ENCODE measurements around the gene DOLPP1.

Gene DOLPP1

DNA sequence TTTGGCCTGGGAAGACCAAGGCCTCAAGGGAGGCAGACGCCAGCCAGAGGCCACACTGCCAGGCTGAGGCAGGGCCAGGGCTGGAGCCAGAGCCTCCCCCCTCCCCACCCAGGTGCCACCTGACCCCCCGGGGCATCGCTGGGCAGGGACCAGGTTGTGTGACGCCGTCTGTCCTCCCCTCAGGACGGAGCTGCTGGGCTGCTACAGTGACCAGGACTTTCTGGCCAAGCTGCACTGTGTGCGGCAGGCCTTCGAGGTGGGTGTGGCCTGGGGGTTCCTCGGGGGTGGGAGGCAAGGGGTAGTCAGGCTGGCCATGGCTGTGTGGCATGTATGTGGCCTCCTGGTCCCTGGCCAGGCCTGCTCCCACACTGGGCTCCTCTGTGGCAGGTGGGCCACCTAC, 17.9 kb upstream of the DOLPP1 start:
- FAIRE-seq = no peak
- DNase-seq (ENCODE audit: low spot score) = no peak

DNA sequence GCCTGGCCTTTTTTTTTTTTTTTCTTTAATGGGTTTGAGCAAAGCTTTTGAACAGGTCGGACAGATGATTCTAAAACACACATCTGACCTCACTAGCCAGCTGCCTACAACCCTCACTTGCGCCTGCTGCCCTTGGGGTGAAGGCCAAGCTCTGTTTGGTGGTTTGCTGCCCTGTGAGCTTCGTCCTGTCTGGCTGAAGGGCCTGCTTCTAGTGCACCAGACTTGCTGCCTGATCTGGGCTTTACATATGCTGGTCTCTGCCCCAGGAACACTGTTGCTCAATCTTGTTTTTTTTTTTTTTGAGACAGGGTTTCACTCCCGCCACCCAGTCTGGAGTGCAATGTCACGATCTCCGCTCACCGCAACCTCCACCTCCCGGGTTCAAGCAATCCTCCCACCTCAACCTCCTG, 16.4 kb upstream of the DOLPP1 start:
- FAIRE-seq (no peak), DNase-seq (ENCODE audit: low spot score) (no peak)

DNA sequence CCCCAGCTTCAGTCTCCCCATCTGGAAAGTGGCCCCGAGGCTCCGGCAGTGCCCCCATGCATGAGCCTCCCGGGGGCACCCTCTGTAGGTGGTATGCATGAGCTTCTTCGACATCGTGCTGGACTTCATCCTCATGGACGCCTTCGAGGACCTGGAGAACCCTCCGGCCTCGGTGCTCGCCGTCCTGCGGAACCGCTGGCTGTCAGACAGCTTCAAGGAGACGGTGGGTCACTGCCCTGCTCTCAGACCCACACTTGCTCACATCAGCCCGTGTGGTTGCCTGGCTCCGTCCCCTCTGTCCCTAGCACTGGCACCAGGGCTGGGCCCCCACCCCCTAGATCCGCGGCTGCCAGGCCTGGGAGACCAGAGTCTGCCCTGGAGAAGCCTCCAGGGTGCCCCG, 12.8 kb upstream of the DOLPP1 start:
- DNase-seq (ENCODE audit: low spot score) (no peak), FAIRE-seq (no peak)

- FAIRE-seq = no peak
- DNase-seq (ENCODE audit: low spot score) = no peak
These were observed 11.7 kb upstream of the DOLPP1 start for GRCh38 chr9:129068990-129069861.

DNA sequence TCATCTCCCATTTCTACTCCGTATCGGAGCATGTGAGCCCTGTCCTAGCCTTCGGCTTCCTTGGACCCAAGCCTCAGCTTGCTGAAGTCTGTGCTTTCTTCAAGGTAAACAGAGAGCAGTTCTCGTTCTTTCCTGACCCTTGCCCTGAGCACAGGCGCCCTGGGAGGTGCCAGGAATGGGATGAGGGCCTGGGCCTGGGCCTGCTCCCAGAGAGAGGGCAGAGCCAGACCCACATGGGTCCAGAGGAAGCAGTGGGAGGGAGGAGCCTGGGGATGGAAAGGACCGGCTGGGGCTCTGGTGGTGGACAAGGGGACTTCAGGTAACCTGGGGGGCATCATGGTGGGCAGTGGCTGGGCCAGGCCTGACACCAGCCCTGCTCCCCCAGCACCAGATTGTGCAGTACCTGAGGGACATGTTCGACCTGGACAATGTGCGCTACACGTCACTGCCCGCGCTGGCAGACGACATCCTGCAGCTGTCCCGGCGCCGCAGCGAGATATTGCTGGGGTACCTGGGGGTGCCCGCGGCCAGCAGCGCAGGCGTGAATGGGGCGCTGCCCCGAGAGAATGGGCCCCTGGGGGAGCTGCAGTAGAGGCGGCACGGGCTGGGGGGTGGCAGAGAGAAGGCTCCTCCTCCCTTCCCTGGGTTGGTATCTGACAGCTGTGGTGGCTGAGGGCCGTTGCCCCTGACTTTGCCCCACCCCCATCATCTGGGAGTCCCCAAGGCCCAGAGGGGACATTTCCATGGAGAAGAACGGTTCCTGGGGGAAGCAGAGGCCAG, 10.9 kb upstream of the DOLPP1 start:
- DNase-seq (ENCODE audit: low spot score) (no peak), FAIRE-seq (no peak)

DNA sequence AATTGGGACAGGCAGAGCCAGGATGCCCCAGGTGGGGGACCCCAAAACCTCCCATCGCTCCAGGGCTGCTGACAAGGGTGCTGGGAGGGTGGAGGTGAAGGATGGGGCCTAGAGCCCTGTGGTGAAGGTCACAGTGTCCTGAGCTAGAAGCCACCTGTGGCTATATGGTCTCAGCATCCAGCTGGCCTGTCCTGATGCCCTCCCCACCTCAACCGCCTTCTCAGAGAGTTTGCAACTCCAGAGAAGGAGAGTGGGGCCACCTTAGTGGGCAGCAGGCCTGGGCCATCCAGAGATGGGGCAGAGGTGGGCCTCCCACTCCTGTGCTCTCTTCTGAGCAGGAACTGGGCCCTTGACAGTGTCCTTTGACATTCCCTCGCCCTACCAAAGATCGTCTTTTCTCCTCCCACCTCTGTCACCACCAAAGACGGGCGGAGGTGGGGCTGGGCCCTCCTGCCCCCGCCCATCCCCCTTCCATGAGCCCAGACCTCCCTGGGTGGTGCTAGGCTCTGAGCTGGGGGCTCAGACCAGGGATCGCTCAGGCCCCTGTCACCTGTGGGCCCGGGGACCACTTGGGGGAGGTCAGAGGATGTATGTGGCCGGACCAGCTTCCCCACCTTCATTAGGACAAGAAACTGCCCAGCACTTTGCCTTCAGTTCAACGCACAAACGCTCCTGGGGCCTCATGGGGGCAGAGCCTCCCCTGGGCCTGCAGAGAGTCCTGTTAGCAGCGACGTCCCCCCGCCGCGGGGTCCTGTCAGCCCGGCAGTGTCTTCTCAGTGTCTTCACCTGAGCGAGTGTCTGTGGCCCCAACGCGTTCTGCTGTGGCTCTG, 10.0 kb upstream of the DOLPP1 start:
- FAIRE-seq (no peak), DNase-seq (ENCODE audit: low spot score) (no peak)

- no peak for DNase-seq (ENCODE audit: low spot score)
- no peak for FAIRE-seq
These were observed 9.3 kb upstream of the DOLPP1 start for GRCh38 chr9:129071526-129072126.

GRCh38 chr9:129072171-129072570, 8.7 kb upstream of the DOLPP1 start:
- DNase-seq (ENCODE audit: low spot score) (no peak), FAIRE-seq (no peak)

DNA sequence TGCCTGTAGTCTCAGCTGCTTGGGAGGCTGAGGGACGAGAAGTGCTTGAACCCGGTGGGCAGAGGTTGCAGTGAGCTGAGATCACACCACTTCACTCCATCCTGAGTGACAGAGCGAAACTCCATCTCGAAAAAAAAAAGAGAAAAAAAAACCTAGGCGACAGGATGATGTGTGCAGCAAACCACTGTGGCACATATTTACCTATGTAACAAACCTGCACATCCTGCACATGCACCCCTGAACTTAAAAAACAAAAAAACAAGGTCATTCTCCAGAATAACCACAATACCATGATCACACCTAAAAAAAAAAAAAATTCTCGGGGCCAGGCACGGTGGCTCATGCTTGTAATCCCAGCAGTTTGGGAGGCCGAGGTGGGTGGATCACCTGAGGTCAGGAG, 7.5 kb upstream of the DOLPP1 start:
- FAIRE-seq = no peak
- no peak for DNase-seq (ENCODE audit: low spot score)

GRCh38 chr9:129074106-129074505, 6.8 kb upstream of the DOLPP1 start:
- no peak for DNase-seq (ENCODE audit: low spot score)
- no peak for FAIRE-seq

DNA sequence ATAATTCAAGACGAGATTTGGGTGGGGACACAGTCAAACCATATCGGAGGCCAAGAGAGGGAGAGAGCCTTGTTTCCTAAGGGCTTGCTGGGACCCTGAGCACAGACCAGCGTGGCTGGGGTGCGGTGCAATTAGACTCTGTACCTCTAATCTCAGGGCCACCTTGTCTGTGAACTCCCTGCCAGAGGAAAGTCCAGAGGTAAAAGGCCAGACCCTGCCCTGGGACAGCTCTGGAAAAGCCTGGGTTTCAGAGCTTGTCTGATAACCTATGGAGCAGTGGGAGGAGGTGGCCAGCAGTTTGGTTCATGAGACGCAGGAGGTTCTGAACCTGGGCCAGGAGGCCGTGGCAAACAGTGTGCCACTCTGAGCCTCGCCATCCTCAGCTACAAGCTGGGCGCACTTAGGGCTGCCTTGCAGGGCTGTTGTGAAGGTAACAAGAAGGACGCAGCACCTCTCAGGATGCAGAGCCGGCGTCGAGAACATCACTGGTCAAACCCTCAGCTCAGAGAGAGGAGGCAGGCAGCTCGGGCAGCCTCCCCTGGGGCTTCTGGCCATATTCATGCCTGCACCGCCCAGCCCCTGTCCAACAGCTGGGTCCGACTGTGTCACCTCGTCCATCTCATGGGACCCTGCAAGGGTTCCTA, 4.8 kb upstream of the DOLPP1 start:
- FAIRE-seq (no peak), DNase-seq (ENCODE audit: low spot score) (no peak)

DNA sequence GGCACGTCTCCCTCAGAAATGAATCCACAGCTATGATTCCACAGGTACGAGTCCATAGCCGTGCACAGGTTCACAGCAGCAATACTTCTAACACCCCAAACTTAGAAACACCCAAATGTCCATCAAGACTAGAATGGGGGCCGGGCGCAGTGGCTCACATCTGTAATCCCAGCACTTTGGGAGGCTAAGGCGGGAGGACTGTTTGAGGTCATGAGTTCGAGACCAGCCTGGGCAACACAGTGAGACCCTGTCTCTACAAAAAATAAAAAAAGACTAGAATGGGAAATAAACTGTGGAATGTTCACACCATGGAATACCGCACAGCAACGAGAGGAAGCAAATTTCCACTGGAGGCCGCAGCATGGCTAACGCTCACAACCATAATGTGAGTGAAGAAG, 4.3 kb upstream of the DOLPP1 start:
- FAIRE-seq = no peak

GRCh38 chr9:129077236-129077635, 3.7 kb upstream of the DOLPP1 start:
- DNase-seq (ENCODE audit: low spot score) (no peak), FAIRE-seq (no peak)

More for the DNA sequence above, 4.3 kb upstream of the DOLPP1 start:
- DNase-seq (ENCODE audit: low spot score) = no peak

DNA sequence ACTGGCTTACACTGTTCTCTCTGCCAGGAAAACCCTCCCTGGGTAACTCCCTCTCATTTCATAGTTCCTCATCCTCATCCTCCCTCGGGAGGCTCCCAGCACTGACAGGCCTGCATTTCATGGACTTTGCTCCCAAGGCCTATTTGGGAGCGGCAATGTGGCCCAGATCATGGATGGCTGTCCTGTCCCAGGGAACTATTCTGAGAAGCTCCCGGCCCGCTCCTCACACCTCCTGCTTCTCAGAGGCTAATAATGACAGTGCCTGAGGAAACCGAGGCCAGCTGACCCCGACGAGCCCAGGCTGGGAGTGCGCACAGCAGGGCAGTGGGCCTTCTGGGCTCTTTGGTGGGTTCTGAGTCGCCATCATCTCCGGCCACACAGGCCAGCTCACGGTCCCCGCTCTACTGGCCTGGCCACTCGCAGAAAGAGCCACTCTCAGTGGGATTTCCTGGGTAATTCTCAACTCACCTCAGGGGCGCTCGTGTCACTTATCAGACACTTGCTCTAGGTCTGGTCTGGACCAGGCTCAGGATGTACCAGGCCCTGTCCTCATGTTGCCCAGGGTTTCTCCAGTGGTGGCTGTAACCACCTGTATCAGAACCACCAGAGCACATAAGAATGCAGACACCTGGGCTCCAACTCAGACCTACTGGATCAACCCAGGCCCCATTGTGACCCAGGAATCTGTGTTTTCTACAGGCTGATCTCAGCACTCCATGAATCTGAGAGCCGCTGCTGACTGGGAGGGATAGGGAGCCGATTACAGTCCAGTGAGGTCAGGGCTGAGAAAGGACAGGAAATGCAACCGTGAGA, 2.0 kb upstream of the DOLPP1 start:
- no peak for DNase-seq (ENCODE audit: low spot score)
- FAIRE-seq = no peak

DNA sequence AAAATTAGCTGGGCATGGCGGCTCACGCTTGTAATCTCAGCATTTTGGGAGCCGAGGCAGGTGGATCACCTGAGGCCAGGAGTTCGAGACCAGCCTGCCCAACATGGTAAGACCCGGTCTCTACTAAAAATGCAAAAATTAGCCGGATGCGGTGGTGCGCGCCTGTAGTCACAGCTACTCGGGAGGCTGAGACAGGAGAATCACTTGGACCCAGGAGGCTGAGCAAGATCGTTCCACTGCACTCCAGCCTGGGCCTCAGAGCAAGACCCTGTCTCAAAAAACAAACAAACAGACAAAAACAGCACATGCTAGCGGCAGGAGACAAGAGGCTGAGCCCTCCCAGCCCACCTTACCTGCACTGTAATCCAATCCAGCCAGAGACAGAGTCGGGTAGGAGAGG, 1.1 kb upstream of the DOLPP1 start:
- FAIRE-seq (no peak), DNase-seq (ENCODE audit: low spot score) (no peak)

- FAIRE-seq = no peak
- DNase-seq (ENCODE audit: low spot score) = no peak
These were observed 662 bp upstream of the DOLPP1 start for GRCh38 chr9:129080298-129080600.

- FAIRE-seq (no peak), DNase-seq (ENCODE audit: low spot score) (no peak)
These were observed 535 bp downstream of the DOLPP1 start for GRCh38 chr9:129081388-129081904.

- no peak for FAIRE-seq
- DNase-seq (ENCODE audit: low spot score) = no peak
These were observed 3.2 kb downstream of the DOLPP1 start for GRCh38 chr9:129084087-129084486.

- no peak for DNase-seq (ENCODE audit: low spot score)
- FAIRE-seq = no peak
These were observed 8.3 kb downstream of the DOLPP1 start for GRCh38 chr9:129089246-129089645.
